ENCODE results near the gene HMCN2. TPM values are rescaled to one million over a fixed set of nuclear protein-coding genes. Genes with fewer than 3 reads are reported as not detected.

The HMCN2 gene
- total RNA-seq, 1 experiment from 2014 or later: 8.6 TPM

DNA sequence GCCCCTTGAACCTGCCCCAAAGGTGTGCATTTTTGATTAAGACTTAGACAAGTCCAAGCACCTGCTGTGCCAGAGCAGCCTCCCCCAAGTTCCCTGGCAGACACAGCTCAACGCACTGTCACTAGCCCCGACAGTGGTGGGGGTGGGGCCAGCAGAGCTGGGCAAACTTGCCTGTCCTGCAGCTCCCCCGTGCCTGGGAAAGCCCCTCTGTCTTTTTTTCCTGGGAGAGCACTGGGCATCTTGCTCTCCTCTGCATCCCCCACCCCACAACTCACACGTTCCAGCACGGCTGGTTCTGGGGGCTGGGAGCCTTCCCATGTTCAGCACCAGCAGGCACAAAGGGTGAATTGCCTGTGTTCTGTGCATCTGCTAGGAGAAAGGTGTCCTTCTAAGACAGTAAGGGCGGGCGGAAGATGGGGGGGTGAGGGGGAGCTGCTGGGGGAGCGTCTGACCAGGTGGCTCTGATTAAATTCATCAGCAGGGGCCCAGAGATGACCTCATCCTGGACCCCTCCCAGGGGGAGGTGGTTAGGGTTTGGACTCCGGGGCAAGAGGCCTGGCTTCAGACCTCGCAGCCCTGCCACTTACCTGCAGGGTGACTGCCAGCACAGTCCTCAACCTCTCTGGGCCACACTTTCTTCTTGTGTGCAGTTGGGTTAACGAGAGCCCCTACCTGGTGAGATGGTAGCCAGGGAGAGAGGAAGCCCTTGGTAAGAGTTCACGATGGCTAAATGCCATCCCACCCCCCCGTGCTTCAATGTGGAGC is 23.5 kb downstream of the HMCN2 start:
- no peak overlapping the region for H3K18ac ChIP-seq (ENCODE audit: insufficient read length, low read depth, low read length)
- H2BK15ac ChIP-seq (ENCODE audit: low read depth, low read length): no peak overlapping the region
- H3K23ac ChIP-seq (ENCODE audit: insufficient read length, low read depth, low read length): no peak overlapping the region
- H4K5ac ChIP-seq (ENCODE audit: insufficient read length, low read depth, low read length): no peak overlapping the region
- H2BK120ac ChIP-seq (ENCODE audit: low read depth, low read length, poor library complexity, severe bottlenecking): no peak overlapping the region
- TF ChIP-seq, protein P1, sequence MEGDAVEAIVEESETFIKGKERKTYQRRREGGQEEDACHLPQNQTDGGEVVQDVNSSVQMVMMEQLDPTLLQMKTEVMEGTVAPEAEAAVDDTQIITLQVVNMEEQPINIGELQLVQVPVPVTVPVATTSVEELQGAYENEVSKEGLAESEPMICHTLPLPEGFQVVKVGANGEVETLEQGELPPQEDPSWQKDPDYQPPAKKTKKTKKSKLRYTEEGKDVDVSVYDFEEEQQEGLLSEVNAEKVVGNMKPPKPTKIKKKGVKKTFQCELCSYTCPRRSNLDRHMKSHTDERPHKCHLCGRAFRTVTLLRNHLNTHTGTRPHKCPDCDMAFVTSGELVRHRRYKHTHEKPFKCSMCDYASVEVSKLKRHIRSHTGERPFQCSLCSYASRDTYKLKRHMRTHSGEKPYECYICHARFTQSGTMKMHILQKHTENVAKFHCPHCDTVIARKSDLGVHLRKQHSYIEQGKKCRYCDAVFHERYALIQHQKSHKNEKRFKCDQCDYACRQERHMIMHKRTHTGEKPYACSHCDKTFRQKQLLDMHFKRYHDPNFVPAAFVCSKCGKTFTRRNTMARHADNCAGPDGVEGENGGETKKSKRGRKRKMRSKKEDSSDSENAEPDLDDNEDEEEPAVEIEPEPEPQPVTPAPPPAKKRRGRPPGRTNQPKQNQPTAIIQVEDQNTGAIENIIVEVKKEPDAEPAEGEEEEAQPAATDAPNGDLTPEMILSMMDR (conservative IDR thresholded peaks at IDR 0.05): no peak
- no peak overlapping the region for H4K91ac ChIP-seq (ENCODE audit: insufficient read length, low read depth, low read length)
- H3K79me2 ChIP-seq (ENCODE audit: insufficient read depth, low read length): no peaks in the 10 kb centered on the region
- no peak overlapping the region for H3T11ph ChIP-seq (ENCODE audit: low read length)
- H2BK20ac ChIP-seq (ENCODE audit: low read depth, low read length, poor library complexity, severe bottlenecking): no peak overlapping the region
- H3K9ac ChIP-seq (ENCODE audit: extremely low read depth, insufficient read length, low read length): no peak overlapping the region
- H3K4me2 ChIP-seq (ENCODE audit: insufficient read depth, insufficient read length, low read length): no peak overlapping the region
- H4K20me1 ChIP-seq (ENCODE audit: control insufficient read depth, insufficient read depth, insufficient read length): no peaks in the 10 kb centered on the region
- H3K56ac ChIP-seq (ENCODE audit: insufficient read length, low read depth, low read length): no peak overlapping the region
- H3K4ac ChIP-seq (ENCODE audit: low read depth, low read length): no peak overlapping the region
- no peak overlapping the region for H2AFZ ChIP-seq (ENCODE audit: low read length)
- Mint-ChIP-seq H3K4me1 (peaks cover 9 to 23% of the 10 kb centered on the region in 2 experiments), H3K27me3 (ENCODE audit: low read depth) (no peaks in the 10 kb centered on the region; the same call in 1 of the 2 replicates), H3K27ac (no peak overlapping the region; a peak in 1 of 7 replicates), H3K4me3 (no peak overlapping the region), H3K9me3 (no peaks in the 10 kb centered on the region), H3K36me3 (ENCODE audit: insufficient read depth in 1 of 3, low read depth in 3 of 3) (peaks cover 4 to 49% (median 9%) of the 10 kb centered on the region in 3 experiments; a peak in 5 of 7 replicates)
- WGBS (ENCODE audit: extremely low coverage, insufficient read length, low lambda C conversion rate): no CpG with 5 or more reads among the region's 13 CpGs
- no peak for DNase-seq
- no peak overlapping the region for H3K14ac ChIP-seq (ENCODE audit: insufficient read depth, low read length)
- no peak overlapping the region for H4K8ac ChIP-seq (replicated peaks; ENCODE audit: insufficient read length, low read depth, low read length)
- no peak overlapping the region for H3K27ac ChIP-seq (ENCODE audit: insufficient read length, low read depth, low read length)
- H3K4me1 ChIP-seq (ENCODE audit: insufficient read depth, low read length): no peaks in the 10 kb centered on the region
- no peak overlapping the region for H2AK5ac ChIP-seq (ENCODE audit: insufficient read length, low read length)
- H3K23me2 ChIP-seq (ENCODE audit: insufficient read length, low read depth, low read length, poor library complexity, severe bottlenecking): no peaks in the 10 kb centered on the region
- H3K27me3 ChIP-seq (ENCODE audit: insufficient read depth, low read length): no peaks in the 10 kb centered on the region
- no peak overlapping the region for H2BK5ac ChIP-seq (ENCODE audit: insufficient read length, low read length)
- no peaks in the 10 kb centered on the region for H3K9me3 ChIP-seq (ENCODE audit: control insufficient read depth, low read depth, low read length)
- H2BK12ac ChIP-seq (ENCODE audit: insufficient read length, low read depth, low read length): no peak overlapping the region
- H3K79me1 ChIP-seq (ENCODE audit: insufficient read depth, low read depth, low read length, poor library complexity, severe bottlenecking): no peaks in the 10 kb centered on the region

Data from H9 (cell line).